Measurements from ENCODE around the gene NT5DC1. TPM values are rescaled to one million over a fixed set of nuclear protein-coding genes. Genes with fewer than 3 reads are reported as not detected.

NT5DC1 gene
- total RNA-seq, 1 experiment from 2014 or later, result 63.7 TPM

DNA sequence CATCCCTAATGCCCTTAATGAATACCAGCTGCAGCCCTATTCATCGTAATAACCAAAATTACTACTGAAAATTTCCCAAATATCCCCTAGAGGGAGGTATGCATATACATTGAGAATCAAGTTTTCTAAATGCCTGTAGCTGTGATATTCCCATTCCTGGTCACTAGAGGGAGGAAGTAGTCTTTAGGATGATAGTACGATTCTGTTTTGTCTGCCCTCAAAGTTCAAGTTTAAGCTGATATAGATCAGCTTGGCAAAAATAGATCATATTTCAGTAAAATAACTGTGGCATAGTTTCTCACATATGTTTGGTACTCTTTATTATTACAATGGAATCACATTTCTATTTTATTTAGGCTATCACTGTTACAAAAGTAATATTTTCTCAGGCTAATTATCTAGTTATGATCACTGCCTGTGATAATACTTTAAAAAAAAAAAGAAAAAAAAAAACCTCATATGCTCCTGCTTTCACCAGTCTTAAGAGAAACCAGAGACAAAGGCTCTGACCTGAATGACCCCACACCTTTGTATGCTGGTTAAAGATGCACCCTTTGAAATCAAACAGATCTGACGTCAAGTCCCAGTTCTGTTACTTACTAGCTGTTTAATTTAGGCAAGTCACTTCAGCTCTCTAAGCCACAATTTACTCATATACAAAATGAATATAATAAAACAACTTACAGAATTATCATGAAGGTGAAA lies 168.1 kb downstream of the NT5DC1 start:
- H3K4me3 ChIP-seq (replicated peaks in 1 of 2; ENCODE audit: low read depth in 1 of 2, low read length in 2 of 2), result no peak overlapping the region
- ATAC-seq (peak; percentile 95), DNase-seq (ENCODE audit: low read depth, low spot score) (peak; percentile 68)
- H3K36me3 ChIP-seq (ENCODE audit: control insufficient read depth in 1 of 2, insufficient read depth in 2 of 2, low read length in 2 of 2), result 0 out of 4 replicates have a peak, but pooled peaks cover 0 to 2% of the 10 kb centered on the region in 2 experiments
- TF ChIP-seq POLR2AphosphoS5 (IDR thresholded peaks at IDR 0.05; ENCODE audit: low read depth, low read length), result no peak
- TF ChIP-seq, protein P1, sequence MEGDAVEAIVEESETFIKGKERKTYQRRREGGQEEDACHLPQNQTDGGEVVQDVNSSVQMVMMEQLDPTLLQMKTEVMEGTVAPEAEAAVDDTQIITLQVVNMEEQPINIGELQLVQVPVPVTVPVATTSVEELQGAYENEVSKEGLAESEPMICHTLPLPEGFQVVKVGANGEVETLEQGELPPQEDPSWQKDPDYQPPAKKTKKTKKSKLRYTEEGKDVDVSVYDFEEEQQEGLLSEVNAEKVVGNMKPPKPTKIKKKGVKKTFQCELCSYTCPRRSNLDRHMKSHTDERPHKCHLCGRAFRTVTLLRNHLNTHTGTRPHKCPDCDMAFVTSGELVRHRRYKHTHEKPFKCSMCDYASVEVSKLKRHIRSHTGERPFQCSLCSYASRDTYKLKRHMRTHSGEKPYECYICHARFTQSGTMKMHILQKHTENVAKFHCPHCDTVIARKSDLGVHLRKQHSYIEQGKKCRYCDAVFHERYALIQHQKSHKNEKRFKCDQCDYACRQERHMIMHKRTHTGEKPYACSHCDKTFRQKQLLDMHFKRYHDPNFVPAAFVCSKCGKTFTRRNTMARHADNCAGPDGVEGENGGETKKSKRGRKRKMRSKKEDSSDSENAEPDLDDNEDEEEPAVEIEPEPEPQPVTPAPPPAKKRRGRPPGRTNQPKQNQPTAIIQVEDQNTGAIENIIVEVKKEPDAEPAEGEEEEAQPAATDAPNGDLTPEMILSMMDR (IDR thresholded peaks at IDR 0.05 in 2 of 3, conservative IDR thresholded peaks at IDR 0.05 in 1 of 3; ENCODE audit: borderline replicate concordance in 1 of 3, insufficient read depth in 1 of 3, low read depth in 2 of 3, low read length in 2 of 3), result peak; percentile 84 to 99 (median 96)
- no peak for TF ChIP-seq CBX3 (IDR thresholded peaks at IDR 0.05; ENCODE audit: low read depth)
- peak; percentile 88 for TF ChIP-seq RAD21 (IDR thresholded peaks at IDR 0.05; ENCODE audit: low read depth)
- H3K9me3 ChIP-seq (ENCODE audit: control insufficient read depth in 1 of 2, insufficient read depth in 1 of 2, low read depth in 1 of 2, low read length in 2 of 2), result no peaks in the 10 kb centered on the region
- H3K9me2 ChIP-seq (ENCODE audit: insufficient read depth), result no peaks in the 10 kb centered on the region
- RAD21 ChIA-PET (ENCODE audit: low non-redundant PET in 1 of 2, low total read pairs in 2 of 2, uncharacterized antibody in 2 of 2, unreplicated experiment in 2 of 2), result interaction anchor here in 1 of 2 experiments (1.1 kb wide), 1 partner anchor 292 kb away, joined by 3 read pairs; no protein-coding TSS in a partner anchor
- no peak overlapping the region for H3K27ac ChIP-seq (ENCODE audit: low read depth, low read length)
- no TSS peak for BruUV-seq (replicated peaks)
- no peaks in the 10 kb centered on the region for H4K20me1 ChIP-seq (ENCODE audit: insufficient read depth)
- no peak overlapping the region for H3K4me2 ChIP-seq (ENCODE audit: low read length)
- H3K4me1 ChIP-seq (ENCODE audit: control insufficient read depth in 1 of 2, insufficient read depth in 2 of 2, low read length in 2 of 2), result peaks cover 0 to 10% of the 10 kb centered on the region in 2 experiments; a peak in 2 of 4 replicates
- H2AFZ ChIP-seq (ENCODE audit: low read depth, low read length, poor library complexity, severe bottlenecking), result no peak overlapping the region
- intact Hi-C loops (cut with micrococcal nuclease), result loop anchor here (2.0 to 5.0 kb wide), 3 partner anchors 264 to 379 kb away; no protein-coding TSS in a partner anchor
- H3K9ac ChIP-seq (ENCODE audit: low read length), result no peak overlapping the region
- no peaks in the 10 kb centered on the region for H3K27me3 ChIP-seq (ENCODE audit: insufficient read depth, low read length)
- no peaks in the 10 kb centered on the region for H3K79me2 ChIP-seq (ENCODE audit: insufficient read depth, low read length)
- POLR2A ChIA-PET, result interaction anchor here (0.9 to 1.4 kb wide), 4 partner anchors 11 to 292 kb away, joined by 3 to 9 read pairs (median 5); partner anchors contain the start of genes DSE, TSPYL1 and TSPYL4
- CTCF ChIA-PET, result interaction anchor here (0.6 to 3.3 kb wide), 26 partner anchors 11 to 578 kb away, joined by 3 to 33 read pairs (median 4); partner anchors contain the start of genes CALHM4, CALHM5, RWDD1 and TSPYL1
